HEK293 (cell line): ENCODE results near the gene STMP1.

Experiments
- CTCF ChIP-seq: fragments of 450-650 bp; formaldehyde crosslinking; IDR thresholded peaks from 2 replicates; pipeline ENCODE4 v1.5.1; 2016; ENCODE audit warnings: missing biosample characterization, missing genetic modification characterization
- KLF1 ChIP-seq: fragments of 450-650 bp; formaldehyde crosslinking; IDR thresholded peaks from 2 replicates; pipeline ENCODE4 v1.5.1; 2016; ENCODE audit warnings: missing biosample characterization, missing genetic modification characterization
- KLF7 ChIP-seq: fragments of 450-650 bp; formaldehyde crosslinking; IDR thresholded peaks from 2 replicates; pipeline ENCODE4 v1.5.1; 2016; ENCODE audit warnings: missing biosample characterization, missing genetic modification characterization, borderline replicate concordance

- TF ChIP-seq KLF7 (tag by site-specific recombination): peak; percentile 57; the same call in 1 of the 2 replicates
- no peak for TF ChIP-seq CTCF (tag by site-specific recombination)
- TF ChIP-seq KLF1 (tag by site-specific recombination): no peak
These were observed 54.4 kb downstream of the STMP1 start for GRCh38 chr7:135716677-135717238.
